NCI-H526 (cell line): ENCODE data around the gene ASB8.
A peak's percentile ranks its signal among the peaks of the same experiment; 100 is the strongest.
"Not testable (repeated sequence)": the region's sequence is repeated elsewhere in the genome, so short reads cannot be mapped to it uniquely, and the experiment has no call there.

Experiments
- DNase-seq, 2 experiments: peaks; one replicate each; lab custom pipeline; 2025; lab: John Stamatoyannopoulos, UW

Gene ASB8

GRCh38 chr12:48183091-48183875, 26.0 kb upstream of the ASB8 start, which contains the start of gene CCDC184:
Gene CCDC184 (plus strand): TSS chr12:48183644. CDS start chr12:48184123, 479 bp downstream.
- peak; percentile 29 to 63 for DNase-seq

GRCh38 chr12:48182631-48183030, 25.3 kb upstream of the ASB8 start:
- no peak for DNase-seq

GRCh38 chr12:48180857-48181495, 23.7 kb upstream of the ASB8 start:
- no peak for DNase-seq

GRCh38 chr12:48180424-48180823, 23.1 kb upstream of the ASB8 start:
- DNase-seq = no peak

GRCh38 chr12:48179466-48179865, 22.2 kb upstream of the ASB8 start:
- no peak for DNase-seq

- no peak for DNase-seq
Observed at GRCh38 chr12:48177982-48178381, 20.7 kb upstream of the ASB8 start.

GRCh38 chr12:48176417-48176751, 19.1 kb upstream of the ASB8 start:
- no peak for DNase-seq

- DNase-seq = no peak
Observed at GRCh38 chr12:48175613-48176416, 18.5 kb upstream of the ASB8 start.

- no peak for DNase-seq
Observed at GRCh38 chr12:48169011-48169410, 11.7 kb upstream of the ASB8 start.

- peak; percentile 28 to 72 for DNase-seq
Observed at GRCh38 chr12:48165089-48165981, 8.0 kb upstream of the ASB8 start.

- no peak for DNase-seq
Observed at GRCh38 chr12:48164451-48164850, 7.1 kb upstream of the ASB8 start.

- no peak for DNase-seq
Observed at GRCh38 chr12:48163150-48163747, 5.9 kb upstream of the ASB8 start.

- DNase-seq = no peak
Observed at GRCh38 chr12:48160807-48161206, 3.5 kb upstream of the ASB8 start.

- no peak for DNase-seq
Observed at GRCh38 chr12:48160046-48160445, 2.7 kb upstream of the ASB8 start.

- no peak for DNase-seq
Observed at GRCh38 chr12:48157889-48158370, 615 bp upstream of the ASB8 start.

GRCh38 chr12:48156652-48157017, 680 bp downstream of the ASB8 start:
- no peak for DNase-seq

- DNase-seq = not testable (repeated sequence)
Observed at GRCh38 chr12:48155786-48156185, 1.5 kb downstream of the ASB8 start.

- DNase-seq = no peak
Observed at GRCh38 chr12:48151103-48151771, 6.1 kb downstream of the ASB8 start.

GRCh38 chr12:48145981-48146380, 11.3 kb downstream of the ASB8 start:
- DNase-seq = no peak

GRCh38 chr12:48143898-48144297, 13.4 kb downstream of the ASB8 start:
- no peak for DNase-seq
